HG02763 (cell line): ENCODE data around the gene RAB1B.
"Not testable (repeated sequence)": the region's sequence is repeated elsewhere in the genome, so short reads cannot be mapped to it uniquely, and the experiment has no call there.

ENCODE experiments used
- ATAC-seq: cut with Tn5 transposase; IDR thresholded peaks from one replicate; pipeline ENCODE4 v1.9.1; 2021; ENCODE audit warnings: mild to moderate bottlenecking, moderate library complexity; ENCODE audit not compliant: unreplicated experiment

The RAB1B gene

GRCh38 chr11:66266378-66267038 is 1.9 kb upstream of the RAB1B start:
- ATAC-seq = no peak

- ATAC-seq = no peak
These were observed 1.4 kb upstream of the RAB1B start for GRCh38 chr11:66267039-66267378.

- peak; percentile 50 for ATAC-seq
These were observed 828 bp upstream of the RAB1B start for GRCh38 chr11:66267379-66268243.

- ATAC-seq = no peak
These were observed 790 bp downstream of the RAB1B start for GRCh38 chr11:66268952-66269905.

- ATAC-seq = no peak
These were observed 3.4 kb downstream of the RAB1B start for GRCh38 chr11:66271816-66272215.

GRCh38 chr11:66272596-66272995 is 4.2 kb downstream of the RAB1B start:
- ATAC-seq = no peak

- no peak for ATAC-seq
These were observed 5.8 kb downstream of the RAB1B start for GRCh38 chr11:66274219-66274618.

- ATAC-seq = no peak
These were observed 7.0 kb downstream of the RAB1B start for GRCh38 chr11:66275396-66275795.

GRCh38 chr11:66275984-66276612 is 7.7 kb downstream of the RAB1B start:
- ATAC-seq = no peak

- ATAC-seq = not testable (repeated sequence)
These were observed 8.2 kb downstream of the RAB1B start for GRCh38 chr11:66276619-66277018.

- ATAC-seq = not testable (repeated sequence)
These were observed 8.6 kb downstream of the RAB1B start for GRCh38 chr11:66277064-66277463.

- no peak for ATAC-seq
These were observed 9.3 kb downstream of the RAB1B start, which contains the start of gene CNIH2 for GRCh38 chr11:66277471-66278362. CNIH2 (plus strand) TSS chr11:66278175; CDS start chr11:66278457, 282 bp downstream.

- no peak for ATAC-seq
These were observed 10.1 kb downstream of the RAB1B start for GRCh38 chr11:66278363-66279091.

- ATAC-seq = no peak
These were observed 10.8 kb downstream of the RAB1B start for GRCh38 chr11:66279092-66279734.

GRCh38 chr11:66280428-66280827 is 12.0 kb downstream of the RAB1B start:
- no peak for ATAC-seq

GRCh38 chr11:66281001-66281400 is 12.6 kb downstream of the RAB1B start:
- no peak for ATAC-seq

- no peak for ATAC-seq
These were observed 13.5 kb downstream of the RAB1B start for GRCh38 chr11:66281776-66282467.
